Right lobe of liver (tissue), 6 donors: ENCODE measurements around the gene DAGLA. TPM values are rescaled to one million over a fixed set of nuclear protein-coding genes. Genes with fewer than 3 reads are reported as not detected.
A peak's percentile ranks its signal among the peaks of the same experiment; 100 is the strongest.
"Not testable (repeated sequence)": the region's sequence is repeated elsewhere in the genome, so short reads cannot be mapped to it uniquely, and the experiment has no call there.

Source experiments
- ATAC-seq, 4 donors: fragments of 200-7000 bp; cut with Tn5 transposase; one replicate each; pipeline ENCODE4 v1.9.1; 2020; ENCODE audit warnings: mild to moderate bottlenecking in 4 of 4, moderate library complexity in 4 of 4
- DNase-seq, 3 donors: peaks; one replicate each; pipeline ENCODE4 v3.0.0-alpha.2; 2020
- H3K27ac ChIP-seq, 3 donors: fragments of 200-600 bp; one replicate each; pipeline ENCODE4 v1.8.0; 2022
- H3K27me3 ChIP-seq, 2 donors: fragments of 200-600 bp; one replicate each; pipeline ENCODE4 v1.8.0; 2022
- H3K36me3 ChIP-seq, 4 donors: fragments of 200-600 bp; sonication (generic) in 1 of 4; one replicate each; pipeline versions ENCODE4 v1.5.1 to v1.8.0; 2017 to 2022; ENCODE audit warnings: control low read depth in 1 of 4
- H3K4me1 ChIP-seq, 4 donors: fragments of 200-600 bp; sonication (generic) in 1 of 4; one replicate each; pipeline versions ENCODE4 v1.5.1 to v1.8.0; 2017 to 2022; ENCODE audit warnings: control low read depth in 1 of 4
- H3K4me3 ChIP-seq, 3 donors: fragments of 200-600 bp; one replicate each; pipeline ENCODE4 v1.8.0; 2022
- H3K9me3 ChIP-seq, 4 donors: fragments of 200-600 bp; sonication (generic) in 1 of 4; one replicate each; pipeline versions ENCODE4 v1.5.1 to v1.8.0; 2017 to 2022; ENCODE audit warnings: control low read depth in 1 of 4
- POLR2A ChIP-seq: fragments of 450-650 bp; IDR thresholded peaks from one replicate; pipeline ENCODE4 v1.6.1; 2017; ENCODE audit warnings: antibody characterized with exemption, mild to moderate bottlenecking
- WGBS: methylation state at CpG from one replicate; pipeline ENCODE4 v1.1.6; 2018; ENCODE audit warnings: low coverage, low lambda C conversion rate; ENCODE audit not compliant: insufficient coverage; ENCODE audit errors: missing lambda C conversion rate; 5-methylcytosine and 5-hydroxymethylcytosine counted together
- intact Hi-C, 2 donors: fragments of 100-400 bp; cut with DNase I; formaldehyde crosslinking; loops; one replicate each; pipeline versions ENCODE4 v1.11.2 to v1.14.1; 2022
- total RNA-seq, 6 experiments: library from RNA; depleted of rRNA in 2 of 6; stranded (reverse); fragments of >200 nt in 2 of 6; fragmentation: NEBNext Ultra II Directional in 3 of 6; extraction: Animal tissue kit (Norgen Biotek cat#: 25700) in 3 of 6; gene quantifications; one replicate each; pipeline versions ENCODE4 v1.1.0 to v1.2.4, GENCODE V29; 2016 to 2023
- TF ChIP-seq, protein P1 (sequence below), 4 donors: fragments of 200-600 bp in 3 of 4; fragments of 450-650 bp in 1 of 4; IDR thresholded peaks; one replicate each; pipeline versions ENCODE4 v1.5.1 to v1.8.0; 2016 to 2022; ENCODE audit warnings: antibody characterized with exemption in 4 of 4, mild to moderate bottlenecking in 2 of 4
- donor health status: DM: no; HTN: yes; CAD: no.
- donor health status: DM: no; HTN: no; CAD: no.
- donor health status: DM: no; HTN: no; CAD: no.
- donor health status: DM: no; HTN: yes; CAD: no.
- donor health status: DM: no; HTN: yes; CAD: no.

DAGLA gene
- total RNA-seq, 6 experiments from 2014 or later: 0.33 to 5.5 (median 0.79) TPM

DNA sequence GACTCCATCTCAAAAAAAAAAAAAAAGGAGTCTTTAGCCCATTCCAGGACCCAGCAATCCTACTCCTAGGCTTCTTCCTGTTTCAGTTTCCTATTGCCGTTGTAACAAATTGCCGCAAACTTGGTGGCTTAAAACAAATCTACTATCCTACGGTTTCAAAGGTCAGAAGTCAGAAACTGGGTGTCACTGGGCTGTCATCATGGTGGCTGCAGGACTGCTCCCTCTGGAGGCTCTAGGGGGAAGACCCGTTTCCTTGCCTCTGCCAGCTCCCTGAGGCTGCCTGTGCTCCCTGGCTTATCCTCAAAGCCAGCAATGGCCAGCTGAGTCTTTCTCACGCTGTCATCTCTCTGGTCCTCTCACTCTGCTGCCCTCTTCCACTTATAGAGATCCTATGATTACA lies 8.7 kb upstream of the DAGLA start:
- Histone ChIP-seq H3K4me1 (no peaks in the 10 kb centered on the region), H3K4me3 (no peak overlapping the region), H3K36me3 (no peaks in the 10 kb centered on the region), H3K9me3 (no peaks in the 10 kb centered on the region), H3K27me3 (no peaks in the 10 kb centered on the region), H3K27ac (no peak overlapping the region)
- no peak for DNase-seq
- ATAC-seq: peak; percentile 61 to 89 (median 69)
- TF ChIP-seq, protein P1, sequence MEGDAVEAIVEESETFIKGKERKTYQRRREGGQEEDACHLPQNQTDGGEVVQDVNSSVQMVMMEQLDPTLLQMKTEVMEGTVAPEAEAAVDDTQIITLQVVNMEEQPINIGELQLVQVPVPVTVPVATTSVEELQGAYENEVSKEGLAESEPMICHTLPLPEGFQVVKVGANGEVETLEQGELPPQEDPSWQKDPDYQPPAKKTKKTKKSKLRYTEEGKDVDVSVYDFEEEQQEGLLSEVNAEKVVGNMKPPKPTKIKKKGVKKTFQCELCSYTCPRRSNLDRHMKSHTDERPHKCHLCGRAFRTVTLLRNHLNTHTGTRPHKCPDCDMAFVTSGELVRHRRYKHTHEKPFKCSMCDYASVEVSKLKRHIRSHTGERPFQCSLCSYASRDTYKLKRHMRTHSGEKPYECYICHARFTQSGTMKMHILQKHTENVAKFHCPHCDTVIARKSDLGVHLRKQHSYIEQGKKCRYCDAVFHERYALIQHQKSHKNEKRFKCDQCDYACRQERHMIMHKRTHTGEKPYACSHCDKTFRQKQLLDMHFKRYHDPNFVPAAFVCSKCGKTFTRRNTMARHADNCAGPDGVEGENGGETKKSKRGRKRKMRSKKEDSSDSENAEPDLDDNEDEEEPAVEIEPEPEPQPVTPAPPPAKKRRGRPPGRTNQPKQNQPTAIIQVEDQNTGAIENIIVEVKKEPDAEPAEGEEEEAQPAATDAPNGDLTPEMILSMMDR (IDR thresholded peaks at IDR 0.05): peak; percentile 21 to 34 (median 33)
- no peak for TF ChIP-seq POLR2A
- 26% methylated on average over 4 of the region's 5 CpGs for WGBS
- intact Hi-C loops: loop anchor here in 1 of 2 donors (10.0 kb wide), 1 partner anchor 63 kb away; no protein-coding TSS in a partner anchor

DNA sequence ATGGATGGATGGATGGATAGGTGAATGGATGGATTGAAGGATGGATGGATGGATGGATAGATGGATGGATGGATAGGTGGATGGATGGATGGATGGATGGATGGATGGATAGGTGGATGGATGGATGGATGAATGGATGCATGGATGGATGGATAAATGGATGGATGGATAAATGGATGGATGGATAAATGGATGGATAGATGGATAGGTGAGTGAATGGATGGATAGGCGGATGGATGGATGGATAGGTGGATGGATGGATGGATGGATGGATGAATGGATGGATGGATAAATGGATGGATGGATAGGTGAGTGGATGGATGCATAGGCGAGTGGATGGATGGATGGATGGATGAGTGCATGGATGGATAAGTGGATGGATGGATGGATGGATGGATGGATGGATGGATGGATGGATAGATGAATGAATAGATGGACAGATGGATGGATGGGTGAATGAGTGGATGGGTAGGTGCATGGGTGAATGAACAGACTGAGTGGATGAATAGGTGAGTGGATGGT lies 6.2 kb upstream of the DAGLA start:
- H3K4me3 ChIP-seq, H3K27ac ChIP-seq, H3K4me1 ChIP-seq, H3K27me3 ChIP-seq, ATAC-seq, DNase-seq, H3K9me3 ChIP-seq, H3K36me3 ChIP-seq: not testable (repeated sequence)
- WGBS: 38% methylated on average over 2 of the region's 2 CpGs
- intact Hi-C loops: loop anchor here in 1 of 2 donors (10.0 kb wide), 1 partner anchor 61 kb away; no protein-coding TSS in a partner anchor

DNA sequence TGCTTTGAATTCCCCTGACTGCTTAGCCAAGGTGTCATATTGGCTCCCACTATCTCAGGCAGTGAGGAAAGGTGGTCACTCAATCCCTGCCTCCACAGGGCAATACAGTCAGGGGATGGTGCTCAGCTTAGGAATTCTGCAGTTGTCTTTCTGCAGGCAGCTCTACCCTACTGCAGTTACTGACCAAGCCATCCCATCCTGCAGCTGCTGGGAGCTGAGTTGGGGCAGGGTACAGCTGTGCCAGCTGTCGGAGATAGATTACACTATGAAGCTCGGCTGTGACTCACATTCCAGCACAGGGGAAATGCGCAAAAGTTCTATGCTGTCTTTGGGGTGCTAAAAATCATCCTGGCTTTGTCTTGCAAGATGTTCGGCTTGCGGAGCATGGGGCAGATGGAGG lies 4.4 kb upstream of the DAGLA start:
- DNase-seq (no peak), ATAC-seq (no peak)
- intact Hi-C loops: loop anchor here in 1 of 2 donors (10.0 kb wide), 1 partner anchor 59 kb away; no protein-coding TSS in a partner anchor
- Histone ChIP-seq H3K4me1 (no peaks in the 10 kb centered on the region), H3K36me3 (no peaks in the 10 kb centered on the region), H3K9me3 (no peaks in the 10 kb centered on the region), H3K4me3 (no peak overlapping the region), H3K27ac (no peak overlapping the region), H3K27me3 (no peaks in the 10 kb centered on the region)
- TF ChIP-seq POLR2A: no peak
- TF ChIP-seq, protein P1 (IDR thresholded peaks at IDR 0.05): no peak
- WGBS: 75% methylated on average over 2 of the region's 5 CpGs

DNA sequence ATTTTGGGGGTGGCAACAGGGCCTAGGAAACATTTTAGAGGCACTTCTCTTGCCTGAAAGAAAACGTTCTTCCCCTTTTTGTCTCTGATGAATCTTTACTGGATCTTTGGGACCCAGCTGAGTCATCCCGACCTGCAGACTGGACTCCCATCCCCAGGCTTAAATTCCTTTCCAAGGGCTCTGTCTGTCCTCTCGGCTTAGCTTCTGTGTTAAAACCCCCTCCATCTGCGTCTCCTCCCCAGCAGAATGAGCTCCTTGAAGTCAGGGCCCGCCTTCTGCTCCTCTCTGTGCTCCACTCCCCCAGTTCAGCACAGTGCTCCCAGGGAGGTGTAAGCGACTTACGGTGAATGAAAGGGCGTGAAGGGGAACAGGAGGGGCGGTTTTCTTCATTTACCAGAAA lies 895 bp upstream of the DAGLA start:
- H3K4me1 ChIP-seq: no peaks in the 10 kb centered on the region

DNA sequence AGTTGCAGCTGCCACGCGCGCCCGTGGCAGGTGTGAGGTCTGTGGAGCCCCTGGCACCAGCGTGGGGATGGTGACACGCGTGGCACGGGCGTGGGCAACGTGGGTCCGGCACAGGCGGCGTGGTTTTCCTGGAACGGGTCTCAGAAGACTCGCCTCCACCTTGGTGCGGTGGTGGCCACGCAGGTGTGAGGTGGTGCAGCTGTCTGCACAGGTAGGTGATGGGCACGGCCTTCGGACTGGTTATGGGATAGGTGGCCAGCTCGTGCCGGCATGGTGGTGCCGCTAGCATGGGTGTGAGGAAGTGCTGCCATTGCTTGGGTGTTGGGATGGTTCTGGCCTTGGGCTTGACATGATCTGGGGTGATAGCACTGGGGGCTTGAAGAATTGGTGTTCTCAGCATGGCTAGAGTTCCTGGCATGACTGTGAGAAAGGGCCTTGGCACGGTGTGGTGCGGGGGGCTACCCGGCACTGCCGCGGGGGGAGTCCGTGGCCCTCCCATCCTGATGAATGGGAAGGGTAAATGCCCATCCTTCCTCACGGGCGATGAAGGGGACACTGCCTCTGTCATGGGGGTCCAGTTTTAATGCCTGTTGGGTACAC lies 531 bp downstream of the DAGLA start:
- Histone ChIP-seq H3K27ac (no peak overlapping the region), H3K27me3 (no peaks in the 10 kb centered on the region), H3K9me3 (no peaks in the 10 kb centered on the region), H3K4me3 (peak overlapping the region; percentile 21 to 51 (median 29)), H3K36me3 (no peaks in the 10 kb centered on the region), H3K4me1 (no peaks in the 10 kb centered on the region)
- ATAC-seq: no peak
- no peak for TF ChIP-seq POLR2A
- TF ChIP-seq, protein P1 (IDR thresholded peaks at IDR 0.05): no peak
- intact Hi-C loops: no loop called here
- DNase-seq: no peak
- WGBS: no CpG with 5 or more reads among the region's 30 CpGs

More for the DNA sequence above, 895 bp upstream of the DAGLA start:
- intact Hi-C loops: loop anchor here in 1 of 2 donors (10.0 kb wide), 1 partner anchor 56 kb away; no protein-coding TSS in a partner anchor
- H3K27ac ChIP-seq: no peak overlapping the region
- no peaks in the 10 kb centered on the region for H3K36me3 ChIP-seq
- no peaks in the 10 kb centered on the region for H3K27me3 ChIP-seq
- ATAC-seq (no peak), DNase-seq (no peak)
- H3K4me3 ChIP-seq: no peak overlapping the region
- no peaks in the 10 kb centered on the region for H3K9me3 ChIP-seq
- 69% methylated on average over 9 of the region's 9 CpGs for WGBS
- TF ChIP-seq, protein P1 (IDR thresholded peaks at IDR 0.05): no peak
- no peak for TF ChIP-seq POLR2A
